Karpas-422 (cell line): Measurements from ENCODE around the gene MTA3. TPM values are rescaled to one million over a fixed set of nuclear protein-coding genes. Genes with fewer than 3 reads are reported as not detected.
"Not testable (repeated sequence)": the region's sequence is repeated elsewhere in the genome, so short reads cannot be mapped to it uniquely, and the experiment has no call there.

Source experiments
- DNase-seq: peaks from one replicate; pipeline ENCODE4 v3.0.0-alpha.2; 2015
- H2AFZ ChIP-seq: fragments of 200-600 bp; sonication (generic); 2 replicates; pipeline ENCODE4 v1.6.1; 2014; ENCODE audit warnings: antibody characterized with exemption, low read length, mixed read lengths
- H3K27ac ChIP-seq: fragments of 200-600 bp; sonication (generic); 2 replicates; pipeline ENCODE4 v1.5.1; 2014; ENCODE audit warnings: mild to moderate bottlenecking, low read length, moderate library complexity
- H3K27me3 ChIP-seq: fragments of 200-600 bp; sonication (generic); 2 replicates; pipeline ENCODE4 v1.6.1; 2014; ENCODE audit warnings: low read length, mixed read lengths
- H3K36me3 ChIP-seq: fragments of 200-600 bp; sonication (generic); 2 replicates; pipeline ENCODE4 v1.6.1; 2014; ENCODE audit warnings: low read length, mixed read lengths; ENCODE audit not compliant: insufficient read depth
- H3K4me1 ChIP-seq: fragments of 200-600 bp; sonication (generic); 2 replicates; pipeline ENCODE4 v1.6.1; 2014; ENCODE audit warnings: mild to moderate bottlenecking, low read length, mixed read lengths
- H3K4me2 ChIP-seq: fragments of 200-600 bp; sonication (generic); 2 replicates; pipeline ENCODE4 v1.6.1; 2014; ENCODE audit warnings: low read length, low read depth, mild to moderate bottlenecking; ENCODE audit not compliant: poor library complexity, severe bottlenecking
- H3K4me3 ChIP-seq: fragments of 200-600 bp; sonication (generic); 2 replicates; pipeline ENCODE4 v1.5.1; 2014; ENCODE audit warnings: mild to moderate bottlenecking, antibody characterized with exemption, low read length, mixed read lengths
- H3K79me2 ChIP-seq: fragments of 200-600 bp; sonication (generic); 2 replicates; pipeline ENCODE4 v1.6.1; 2014; ENCODE audit warnings: mild to moderate bottlenecking, low read length, mixed read lengths
- H3K9ac ChIP-seq: fragments of 200-600 bp; sonication (generic); 2 replicates; pipeline ENCODE4 v1.6.0; 2014; ENCODE audit warnings: low read length
- H3K9me2 ChIP-seq: fragments of 200-600 bp; sonication (generic), shearing (Covaris generic); replicated peaks from 2 replicates; pipeline ENCODE4 v1.6.0; 2014; ENCODE audit warnings: mild to moderate bottlenecking, low read length, moderate library complexity; ENCODE audit not compliant: insufficient read depth
- H3K9me3 ChIP-seq: fragments of 300-700, 200-600 bp; sonication (generic); 2 replicates; pipeline ENCODE4 v1.6.1; 2014; ENCODE audit warnings: low read length, mixed read lengths
- H4K20me1 ChIP-seq: fragments of 200-600 bp; sonication (generic); 2 replicates; pipeline ENCODE4 v1.6.1; 2014; ENCODE audit warnings: mild to moderate bottlenecking, antibody characterized with exemption, low read length, low read depth; ENCODE audit not compliant: insufficient read depth
- total RNA-seq: library from RNA; depleted of rRNA; stranded (reverse); fragments of >200 nt; shearing (Covaris generic); gene quantifications from 2 replicates; pipeline ENCODE4 v1.2.3, GENCODE V29; 2014; ENCODE audit warnings: low replicate concordance

Gene MTA3
- total RNA-seq, 1 experiment from 2014 or later, result 149 TPM

DNA sequence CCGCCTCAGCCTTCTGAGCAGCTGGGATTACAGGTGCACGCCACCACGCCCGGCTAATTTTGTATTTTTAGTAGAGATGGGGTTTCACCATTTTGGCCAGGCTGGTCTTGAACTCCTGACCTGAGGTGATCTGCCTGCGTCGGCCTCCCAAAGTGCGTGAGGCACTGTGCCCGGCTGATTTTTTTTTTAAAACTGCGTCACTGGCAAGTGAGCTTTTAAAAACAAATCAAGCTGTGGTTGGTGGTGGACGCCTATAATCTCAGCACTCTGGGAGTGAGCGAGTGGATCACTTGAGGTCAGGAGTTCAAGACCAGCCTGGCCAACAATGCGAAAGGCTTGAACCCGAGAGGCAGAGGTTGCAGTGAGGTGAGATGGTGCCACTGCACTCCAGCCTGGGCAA, 8.3 kb upstream of the MTA3 start:
- not testable (repeated sequence) for H4K20me1 ChIP-seq, H2AFZ ChIP-seq, H3K9me2 ChIP-seq, H3K27me3 ChIP-seq, H3K27ac ChIP-seq, H3K9me3 ChIP-seq, H3K4me3 ChIP-seq, H3K9ac ChIP-seq, DNase-seq, H3K4me2 ChIP-seq, H3K36me3 ChIP-seq, H3K79me2 ChIP-seq
- peaks cover 51% of the 10 kb centered on the region for H3K4me1 ChIP-seq

GRCh38 chr2:42560899-42561298, 7.5 kb upstream of the MTA3 start:
- Histone ChIP-seq H3K9me3 (no peaks in the 10 kb centered on the region), H3K27ac (no peak overlapping the region), H3K9me2 (no peaks in the 10 kb centered on the region), H3K4me2 (no peak overlapping the region), H3K79me2 (no peaks in the 10 kb centered on the region), H2AFZ (no peak overlapping the region), H3K36me3 (no peaks in the 10 kb centered on the region), H3K9ac (no peak overlapping the region), H3K4me1 (peaks cover 58% of the 10 kb centered on the region), H4K20me1 (no peaks in the 10 kb centered on the region), H3K27me3 (no peaks in the 10 kb centered on the region), H3K4me3 (no peak overlapping the region)
- DNase-seq, result no peak

DNA sequence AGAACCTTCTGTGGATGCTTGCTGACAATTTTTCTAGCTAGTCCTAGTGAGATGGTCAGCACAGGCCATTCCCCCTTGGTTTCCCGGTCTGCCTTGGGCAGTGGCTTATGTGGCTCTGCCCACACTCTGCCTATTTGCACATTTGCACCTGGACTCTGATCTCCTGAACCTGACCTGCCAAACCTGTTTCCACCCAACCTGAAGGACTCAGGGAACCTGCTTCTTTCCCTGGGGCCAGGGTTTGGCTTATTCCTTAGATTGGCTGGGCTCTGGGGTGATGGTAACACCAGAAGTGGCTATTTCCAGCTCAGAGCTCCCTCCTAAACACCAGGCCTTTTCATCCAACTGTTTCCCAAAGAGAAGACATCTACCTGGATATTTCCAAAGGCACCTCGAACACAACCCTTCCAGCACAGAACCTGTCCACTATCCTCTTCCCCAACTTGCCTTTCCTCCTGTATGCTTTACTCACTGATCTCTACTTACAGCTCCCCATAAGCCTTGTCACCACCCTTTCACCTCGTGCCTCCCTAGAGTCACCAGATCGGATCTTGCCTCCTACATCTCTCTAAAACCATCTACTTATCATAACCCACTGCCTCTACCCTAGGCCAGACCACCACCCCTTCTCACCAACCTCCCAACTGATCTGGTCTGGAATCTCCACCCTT, 5.8 kb upstream of the MTA3 start:
- H3K4me3 ChIP-seq, result no peak overlapping the region
- no peaks in the 10 kb centered on the region for H3K36me3 ChIP-seq
- H3K9me3 ChIP-seq, result no peaks in the 10 kb centered on the region
- no peaks in the 10 kb centered on the region for H3K79me2 ChIP-seq
- no peak overlapping the region for H3K4me2 ChIP-seq
- DNase-seq, result no peak
- H3K27me3 ChIP-seq, result no peaks in the 10 kb centered on the region
- H4K20me1 ChIP-seq, result no peaks in the 10 kb centered on the region
- no peak overlapping the region for H2AFZ ChIP-seq
- H3K27ac ChIP-seq, result no peak overlapping the region
- H3K4me1 ChIP-seq, result peaks cover 68% of the 10 kb centered on the region
- no peak overlapping the region for H3K9ac ChIP-seq
- no peaks in the 10 kb centered on the region for H3K9me2 ChIP-seq

GRCh38 chr2:42566025-42566424, 2.4 kb upstream of the MTA3 start:
- H3K9ac ChIP-seq, result peak overlapping the region; percentile 93
- peaks cover 21% of the 10 kb centered on the region for H3K79me2 ChIP-seq
- peak overlapping the region; percentile 60 for H2AFZ ChIP-seq
- no peaks in the 10 kb centered on the region for H4K20me1 ChIP-seq
- H3K9me3 ChIP-seq, result no peaks in the 10 kb centered on the region
- H3K4me2 ChIP-seq, result peak overlapping the region; percentile 77
- H3K27ac ChIP-seq, result peak overlapping the region; percentile 98
- peaks cover 69% of the 10 kb centered on the region for H3K4me1 ChIP-seq
- DNase-seq, result peak; percentile 69
- peak overlapping the region; percentile 46 for H3K4me3 ChIP-seq
- H3K27me3 ChIP-seq, result no peaks in the 10 kb centered on the region
- H3K9me2 ChIP-seq, result no peaks in the 10 kb centered on the region
- H3K36me3 ChIP-seq, result peaks cover 9% of the 10 kb centered on the region

DNA sequence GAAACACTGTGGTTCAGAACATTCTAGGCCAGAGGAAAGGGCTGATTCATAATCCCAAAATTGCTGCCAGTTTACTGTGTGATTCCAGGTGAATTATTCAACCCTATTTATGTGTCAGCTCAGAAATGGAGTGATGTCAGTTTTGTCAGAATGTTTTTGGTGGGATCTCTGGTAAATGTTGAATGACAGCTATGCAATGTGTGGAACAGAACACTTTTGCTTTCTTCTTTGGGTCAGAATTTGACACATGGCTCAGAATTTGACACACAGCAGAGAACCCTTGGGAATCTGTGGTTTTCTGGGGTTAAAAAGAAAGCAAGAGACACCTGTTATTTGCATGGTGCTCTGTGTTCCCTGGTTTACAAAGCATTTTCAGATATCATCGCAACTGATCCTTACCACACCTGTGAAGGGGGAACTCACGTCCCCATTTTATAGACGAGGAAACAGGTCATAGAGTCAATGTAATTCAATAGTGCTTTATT, 1.6 kb upstream of the MTA3 start:
- Histone ChIP-seq H3K79me2 (peaks cover 29% of the 10 kb centered on the region), H2AFZ (no peak overlapping the region), H3K4me3 (peak overlapping the region; percentile 72), H4K20me1 (no peaks in the 10 kb centered on the region), H3K9me2 (no peaks in the 10 kb centered on the region), H3K4me1 (peaks cover 65% of the 10 kb centered on the region), H3K4me2 (peak overlapping the region; percentile 77), H3K27ac (peak overlapping the region; percentile 98), H3K27me3 (no peaks in the 10 kb centered on the region), H3K36me3 (peaks cover 12% of the 10 kb centered on the region), H3K9ac (peak overlapping the region; percentile 93), H3K9me3 (no peaks in the 10 kb centered on the region)
- DNase-seq, result peak; percentile 93

GRCh38 chr2:42567364-42567763, 1.1 kb upstream of the MTA3 start:
- Histone ChIP-seq H3K36me3 (peaks cover 13% of the 10 kb centered on the region), H2AFZ (no peak overlapping the region), H3K27ac (peak overlapping the region; percentile 98), H3K4me2 (peak overlapping the region; percentile 77), H3K27me3 (no peaks in the 10 kb centered on the region), H3K79me2 (peaks cover 33% of the 10 kb centered on the region), H3K9ac (peak overlapping the region; percentile 93), H3K4me1 (peaks cover 64% of the 10 kb centered on the region), H4K20me1 (no peaks in the 10 kb centered on the region), H3K9me3 (no peaks in the 10 kb centered on the region), H3K9me2 (no peaks in the 10 kb centered on the region), H3K4me3 (peak overlapping the region; percentile 72)
- DNase-seq, result peak; percentile 50

DNA sequence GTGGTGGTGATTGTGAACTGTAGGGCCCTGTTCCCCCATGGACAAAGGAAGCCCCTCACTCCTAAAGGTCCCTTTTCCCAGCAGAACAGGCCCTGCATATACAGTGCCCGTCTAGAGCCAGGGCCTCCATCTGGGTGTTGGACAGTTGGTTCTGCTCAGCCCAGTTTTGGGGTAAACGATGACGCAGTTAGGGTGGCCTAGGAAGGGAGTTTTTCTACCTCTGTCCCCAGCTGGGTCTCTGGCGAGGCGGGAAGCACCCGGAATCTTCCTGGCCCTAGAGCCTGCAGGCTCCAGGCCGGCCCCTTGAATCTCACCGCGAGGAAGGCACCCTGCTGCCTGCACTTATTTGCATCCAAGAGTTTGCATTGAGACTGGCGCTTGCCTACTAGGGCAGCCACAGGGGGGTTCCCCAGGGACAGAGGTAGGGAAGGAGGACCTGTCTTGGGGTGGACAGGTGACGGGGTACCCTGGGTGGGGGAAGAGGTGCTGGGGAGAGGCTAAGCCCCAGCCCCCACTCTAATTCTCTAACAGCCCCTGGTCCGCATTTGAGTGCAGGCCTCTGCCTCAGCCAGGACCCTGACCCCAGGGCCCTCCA, 529 bp upstream of the MTA3 start:
- peak; percentile 98 for DNase-seq
- Histone ChIP-seq H3K36me3 (peaks cover 18% of the 10 kb centered on the region), H3K9me2 (no peaks in the 10 kb centered on the region), H2AFZ (no peak overlapping the region), H3K27ac (peak overlapping the region; percentile 98), H3K4me3 (peak overlapping the region; percentile 72), H3K79me2 (peaks cover 38% of the 10 kb centered on the region), H3K4me2 (peak overlapping the region; percentile 77), H3K4me1 (peaks cover 64% of the 10 kb centered on the region), H4K20me1 (no peaks in the 10 kb centered on the region), H3K9ac (peak overlapping the region; percentile 93), H3K27me3 (no peaks in the 10 kb centered on the region), H3K9me3 (no peaks in the 10 kb centered on the region)

- Histone ChIP-seq H3K9me2 (no peaks in the 10 kb centered on the region), H3K4me1 (peaks cover 66% of the 10 kb centered on the region), H3K4me3 (peak overlapping the region; percentile 94), H3K36me3 (peaks cover 25% of the 10 kb centered on the region), H3K4me2 (peak overlapping the region; percentile 100), H3K79me2 (peaks cover 47% of the 10 kb centered on the region), H2AFZ (no peak overlapping the region), H3K27me3 (no peaks in the 10 kb centered on the region), H4K20me1 (peaks cover 5% of the 10 kb centered on the region; the same call in 1 of the 2 replicates), H3K9ac (peak overlapping the region; percentile 98), H3K27ac (peak overlapping the region; percentile 98), H3K9me3 (no peaks in the 10 kb centered on the region)
- peak; percentile 66 for DNase-seq
These were observed 782 bp downstream of the MTA3 start for GRCh38 chr2:42569116-42569711.
